MM.1S (cell line): ENCODE data around the gene MBOAT1.

ENCODE experiments used
- CTCF ChIP-seq: fragments of 300-600 bp; sonication (generic); IDR thresholded peaks from 2 replicates; pipeline ENCODE4 v1.5.1; 2016; ENCODE audit warnings: antibody characterized with exemption, low read length, mixed read lengths
- EZH2 ChIP-seq: fragments of 300-600 bp; sonication (generic); optimal IDR thresholded peaks from 2 replicates; pipeline ENCODE3; 2017; ENCODE audit warnings: low read depth, mild to moderate bottlenecking, antibody characterized with exemption, low read length, mixed read lengths
- EZH2phosphoT487 ChIP-seq: fragments of 300-600 bp; sonication (generic); IDR thresholded peaks from 2 replicates; pipeline ENCODE4 v1.6.1; 2018; ENCODE audit warnings: antibody characterized with exemption, low read length

GRCh38 chr6:20229881-20230280 lies 17.6 kb upstream of the MBOAT1 start:
- TF ChIP-seq CTCF (no peak), EZH2phosphoT487 (no peak), EZH2 (no peak)
